VCaP (cell line): ENCODE results near the gene PRKACG.
"Not testable (repeated sequence)": the region's sequence is repeated elsewhere in the genome, so short reads cannot be mapped to it uniquely, and the experiment has no call there.

Experiments used
- H3K27ac ChIP-seq: fragments of 450-650 bp; 2 replicates; pipeline ENCODE4 v1.5.1; 2017
- CTCF ChIP-seq: fragments of 450-650 bp; conservative IDR thresholded peaks from 2 replicates; pipeline ENCODE4 v1.5.1; 2017; ENCODE audit warnings: mild to moderate bottlenecking, moderate library complexity

The PRKACG gene

GRCh38 chr9:69014013-69014412 lies at the start of gene PRKACG:
PRKACG (minus strand) TSS chr9:69014113; CDS start chr9:69014092, 21 bp downstream.
- H3K27ac ChIP-seq: no peak within 1 kb of the TSS
- no peak for TF ChIP-seq CTCF

- H3K27ac ChIP-seq: no peak overlapping the region
- TF ChIP-seq CTCF: no peak
Measured at GRCh38 chr9:69062195-69062594, 48.3 kb upstream of the PRKACG start.

GRCh38 chr9:69060766-69061165 lies 46.9 kb upstream of the PRKACG start:
- TF ChIP-seq CTCF: no peak
- no peak overlapping the region for H3K27ac ChIP-seq

- TF ChIP-seq CTCF: no peak
- H3K27ac ChIP-seq: no peak overlapping the region
Measured at GRCh38 chr9:69058101-69058500, 44.2 kb upstream of the PRKACG start.

- H3K27ac ChIP-seq: no peak overlapping the region
- no peak for TF ChIP-seq CTCF
Measured at GRCh38 chr9:69056191-69056815, 42.4 kb upstream of the PRKACG start.

GRCh38 chr9:69054989-69055388 lies 41.1 kb upstream of the PRKACG start:
- no peak overlapping the region for H3K27ac ChIP-seq
- TF ChIP-seq CTCF: no peak

GRCh38 chr9:69050936-69051335 lies 37.0 kb upstream of the PRKACG start:
- H3K27ac ChIP-seq: not testable (repeated sequence)

GRCh38 chr9:69049094-69049493 lies 35.2 kb upstream of the PRKACG start:
- TF ChIP-seq CTCF: no peak
- H3K27ac ChIP-seq: no peak overlapping the region
